Measurements from ENCODE around the gene BDH1. TPM values are rescaled to one million over a fixed set of nuclear protein-coding genes. Genes with fewer than 3 reads are reported as not detected.
"Not testable (repeated sequence)": the region's sequence is repeated elsewhere in the genome, so short reads cannot be mapped to it uniquely, and the experiment has no call there.

The BDH1 gene
- total RNA-seq, 1 experiment from 2014 or later: 7.9 TPM

DNA sequence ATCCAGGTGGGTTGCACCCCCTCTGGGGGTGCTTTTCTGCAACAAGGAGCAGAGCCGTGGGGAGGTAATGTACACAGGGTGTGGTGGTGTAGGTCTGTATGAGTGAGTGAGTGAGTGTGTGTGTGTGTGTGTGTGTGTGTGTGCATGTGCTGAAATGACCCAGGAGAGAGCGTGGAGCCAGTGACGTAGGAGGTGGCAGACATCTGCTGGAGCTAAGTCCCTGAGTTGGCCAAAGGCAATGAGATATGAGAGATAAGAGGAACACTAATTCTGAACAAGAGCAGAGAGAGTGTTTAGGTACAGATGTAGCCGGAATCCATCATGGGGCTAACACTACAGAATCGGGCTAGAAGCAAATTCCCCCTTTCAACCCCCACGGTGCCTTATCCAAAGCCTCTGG lies 27.6 kb downstream of the BDH1 start:
- no peak for DNase-seq (ENCODE audit: low read depth in 1 of 2, low spot score in 2 of 2)
- Histone ChIP-seq H3K9me3 (replicated peaks) (no peaks in the 10 kb centered on the region), H3K36me3 (no peaks in the 10 kb centered on the region; the same call in 1 of the 2 replicates), H3K4me1 (replicated peaks) (no peaks in the 10 kb centered on the region), H3K4me3 (no peak overlapping the region), H3K27me3 (replicated peaks) (no peaks in the 10 kb centered on the region), H3K27ac (no peak overlapping the region)

DNA sequence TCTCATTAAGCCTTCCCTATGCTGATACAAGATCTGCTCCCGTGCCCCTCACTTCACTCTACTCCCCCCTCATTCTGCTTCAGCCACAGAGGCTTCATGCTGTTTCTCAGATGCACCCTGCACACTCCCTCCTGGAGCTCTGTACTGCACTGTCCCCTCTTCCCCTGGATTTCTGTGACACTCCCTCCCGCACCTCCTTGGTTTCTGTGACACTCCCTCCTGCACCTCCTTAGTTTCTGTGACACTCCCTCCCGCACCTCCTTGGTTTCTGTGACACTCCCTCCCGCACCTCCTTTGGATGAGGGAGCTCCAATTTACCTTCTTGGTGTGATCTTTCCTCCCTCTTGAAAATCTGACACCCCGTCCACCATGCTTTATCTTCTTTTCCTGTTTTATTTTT lies 28.2 kb downstream of the BDH1 start:
- Histone ChIP-seq H3K4me3 (no peak overlapping the region), H3K9me3 (replicated peaks) (no peaks in the 10 kb centered on the region), H3K27me3 (replicated peaks) (no peaks in the 10 kb centered on the region), H3K27ac (no peak overlapping the region), H3K4me1 (replicated peaks) (no peaks in the 10 kb centered on the region), H3K36me3 (no peaks in the 10 kb centered on the region; the same call in 1 of the 2 replicates)
- DNase-seq (ENCODE audit: low read depth in 1 of 2, low spot score in 2 of 2): no peak

DNA sequence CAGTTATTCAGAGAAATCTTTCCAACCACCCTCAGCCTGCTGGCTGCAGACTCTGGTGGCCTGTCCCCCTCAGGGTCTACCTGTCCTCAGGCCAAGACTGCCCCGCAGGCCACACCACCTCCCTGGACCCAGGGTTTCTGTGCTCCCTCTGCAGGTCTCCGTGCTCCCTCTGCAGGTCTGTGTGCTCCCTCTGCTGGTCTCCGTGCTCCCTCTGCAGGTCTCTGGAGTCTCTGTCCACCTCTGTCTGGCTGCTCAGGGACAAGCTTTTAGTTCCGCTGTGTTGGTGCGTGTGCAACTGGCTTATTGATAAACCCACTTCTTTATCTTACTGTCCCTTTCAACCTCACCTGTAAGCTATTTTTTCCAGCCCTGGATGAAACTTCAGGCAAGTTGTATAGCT lies 30.1 kb downstream of the BDH1 start:
- no peaks in the 10 kb centered on the region for H3K9me3 ChIP-seq (replicated peaks)
- H3K36me3 ChIP-seq: no peaks in the 10 kb centered on the region; the same call in 1 of the 2 replicates
- no peaks in the 10 kb centered on the region for H3K27me3 ChIP-seq (replicated peaks)
- no peak overlapping the region for H3K4me3 ChIP-seq
- DNase-seq (ENCODE audit: low read depth in 1 of 2, low spot score in 2 of 2): no peak
- H3K27ac ChIP-seq: no peak overlapping the region
- H3K4me1 ChIP-seq (replicated peaks): no peaks in the 10 kb centered on the region

DNA sequence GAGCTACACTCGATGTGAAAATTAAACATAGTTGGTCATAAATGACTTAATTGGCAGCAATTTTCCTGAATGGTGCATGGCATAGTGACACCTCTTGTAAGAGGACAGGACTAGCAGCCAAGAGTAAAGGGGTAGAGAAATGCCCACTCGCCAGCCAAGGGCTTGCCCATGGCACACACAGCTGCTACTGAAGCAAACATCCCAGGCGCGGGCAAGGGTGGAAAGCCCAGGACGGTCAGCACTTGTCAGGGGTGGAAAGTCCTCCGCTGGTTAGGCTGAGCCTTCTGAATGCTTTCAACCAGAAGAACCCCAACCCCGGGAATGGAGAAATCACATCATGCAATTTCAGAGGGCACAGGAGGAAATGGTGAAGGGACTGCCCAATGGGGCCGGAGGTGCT lies 31.6 kb downstream of the BDH1 start:
- Histone ChIP-seq H3K4me3 (no peak overlapping the region), H3K4me1 (replicated peaks) (no peaks in the 10 kb centered on the region), H3K27ac (no peak overlapping the region), H3K9me3 (replicated peaks) (no peaks in the 10 kb centered on the region), H3K27me3 (replicated peaks) (no peaks in the 10 kb centered on the region), H3K36me3 (no peaks in the 10 kb centered on the region; the same call in 1 of the 2 replicates)
- no peak for DNase-seq (ENCODE audit: low read depth in 1 of 2, low spot score in 2 of 2)

DNA sequence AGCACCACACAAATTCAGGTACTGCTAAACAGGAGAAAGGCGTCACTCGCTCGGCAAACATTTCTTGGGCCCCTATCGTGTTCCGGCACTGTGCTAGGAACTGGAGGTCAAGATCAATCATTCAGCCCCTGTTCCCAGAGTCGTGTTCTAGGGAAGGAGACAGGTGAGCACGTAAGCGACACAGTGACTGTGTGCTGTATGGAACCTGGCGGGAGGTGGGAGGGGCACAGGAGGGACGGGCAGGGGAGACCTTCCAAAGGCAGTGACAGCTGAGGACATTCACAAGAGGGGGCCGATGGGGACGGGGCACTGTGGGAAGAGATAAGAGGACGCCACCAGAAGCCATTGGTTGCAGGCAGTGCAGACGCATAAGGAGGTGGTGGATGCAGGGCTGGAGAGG lies 32.2 kb downstream of the BDH1 start:
- no peaks in the 10 kb centered on the region for H3K4me1 ChIP-seq (replicated peaks)
- DNase-seq (ENCODE audit: low read depth in 1 of 2, low spot score in 2 of 2): no peak
- H3K4me3 ChIP-seq: no peak overlapping the region
- no peaks in the 10 kb centered on the region for H3K9me3 ChIP-seq (replicated peaks)
- H3K27ac ChIP-seq: no peak overlapping the region
- H3K27me3 ChIP-seq (replicated peaks): no peaks in the 10 kb centered on the region
- H3K36me3 ChIP-seq: no peaks in the 10 kb centered on the region; the same call in 1 of the 2 replicates

DNA sequence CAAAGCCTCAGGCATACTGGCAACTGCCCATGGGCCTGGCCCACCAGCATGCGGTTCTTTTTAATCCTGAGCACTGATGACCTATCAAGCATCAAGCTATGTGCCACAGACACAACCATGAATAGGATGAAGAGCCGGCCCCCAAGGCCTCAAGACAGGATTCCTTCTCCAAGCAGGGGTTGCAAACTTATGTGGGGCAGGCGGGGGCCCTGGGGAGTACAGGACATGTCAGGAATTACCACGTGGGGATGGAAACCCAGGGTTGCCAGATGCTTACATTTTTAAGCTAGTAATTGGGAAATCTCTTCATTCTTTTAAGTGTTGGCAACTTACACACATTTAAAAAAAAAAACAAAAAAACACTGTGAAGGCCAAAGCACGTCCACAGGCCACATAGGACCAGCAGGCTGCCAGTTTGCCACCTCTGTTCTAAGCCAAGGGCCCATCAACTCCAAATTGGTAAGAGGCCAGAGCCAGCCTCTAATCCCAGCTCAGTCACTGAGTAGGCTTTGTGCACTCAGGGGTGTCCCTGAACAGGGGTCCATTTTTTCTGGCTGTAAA lies 32.8 kb downstream of the BDH1 start:
- Histone ChIP-seq H3K27ac (no peak overlapping the region), H3K4me1 (replicated peaks) (no peaks in the 10 kb centered on the region), H3K4me3 (no peak overlapping the region), H3K27me3 (replicated peaks) (no peaks in the 10 kb centered on the region), H3K36me3 (no peaks in the 10 kb centered on the region), H3K9me3 (replicated peaks) (no peaks in the 10 kb centered on the region)
- DNase-seq (ENCODE audit: low read depth in 1 of 2, low spot score in 2 of 2): no peak

DNA sequence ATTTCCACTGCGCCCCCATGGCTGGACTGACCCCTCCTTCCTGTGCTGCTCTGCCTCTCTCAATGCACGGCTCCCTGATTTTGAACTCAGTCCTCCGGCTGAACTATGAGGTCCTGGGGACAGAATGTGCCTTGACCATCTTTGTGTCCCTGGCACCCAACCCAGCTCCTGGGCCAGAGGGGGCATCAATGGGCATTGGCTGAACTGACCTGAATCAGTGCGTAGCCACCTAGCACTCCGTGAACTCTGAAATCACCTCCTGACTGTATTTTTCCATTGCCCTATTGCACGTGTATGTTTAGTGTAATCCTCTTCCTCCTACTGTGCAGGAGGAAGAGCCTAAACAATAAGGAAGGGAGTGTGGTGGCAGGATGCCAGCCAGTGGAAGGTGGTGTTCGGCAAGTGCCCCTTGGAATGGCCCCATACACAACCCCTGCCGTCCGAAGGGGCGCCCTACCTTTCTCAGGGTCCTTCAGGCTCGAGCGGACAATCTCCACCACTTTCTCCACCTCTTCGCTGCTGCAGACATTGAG lies 33.5 kb downstream of the BDH1 start:
- Histone ChIP-seq H3K27ac (no peak overlapping the region), H3K27me3 (replicated peaks) (no peaks in the 10 kb centered on the region)
- no peak for DNase-seq (ENCODE audit: low read depth in 1 of 2, low spot score in 2 of 2)

DNA sequence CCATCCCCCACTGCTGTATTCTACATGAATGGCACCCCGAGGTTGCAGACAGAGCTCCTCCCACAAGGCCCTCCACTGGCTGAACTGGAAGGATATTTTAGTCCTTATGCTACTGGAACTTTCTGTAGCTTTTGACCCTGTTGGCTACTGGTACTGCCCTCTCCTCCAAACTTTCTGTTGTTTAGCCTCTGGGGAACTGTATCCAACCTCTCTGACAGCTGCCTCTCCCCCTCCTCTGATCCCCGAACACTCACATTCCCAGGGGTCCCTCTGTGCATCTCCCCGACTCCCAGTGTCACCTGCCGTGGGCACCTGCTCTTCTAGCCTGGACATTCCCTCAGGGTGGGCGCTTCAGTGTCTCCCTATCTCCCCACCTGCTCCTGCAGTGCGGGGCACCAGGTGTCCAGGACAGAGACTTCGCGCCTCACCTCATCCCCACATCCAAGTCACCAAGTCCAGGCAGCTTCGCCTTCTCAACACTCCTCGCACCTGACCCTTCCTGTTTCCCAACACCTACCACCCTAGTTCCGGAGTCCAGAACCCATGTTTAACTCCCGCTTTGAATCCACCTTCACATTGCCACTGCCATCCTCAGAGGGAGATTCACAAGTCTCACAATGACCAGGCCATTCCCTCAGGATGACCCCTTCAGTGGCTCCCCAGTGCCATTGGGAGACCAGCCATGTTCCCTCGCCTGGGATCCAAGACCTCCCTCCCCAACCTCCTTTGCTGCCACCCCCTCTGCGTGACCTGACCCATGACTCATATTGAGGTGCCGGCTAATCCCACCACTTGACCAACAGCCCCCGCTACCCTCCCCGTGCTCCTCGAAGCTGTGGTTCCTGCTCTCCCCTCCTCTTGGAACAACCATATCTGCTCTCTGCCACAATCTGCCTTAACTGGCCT lies 34.2 kb downstream of the BDH1 start:
- Histone ChIP-seq H3K4me1 (replicated peaks) (peaks cover 5% of the 10 kb centered on the region), H3K27me3 (replicated peaks) (no peaks in the 10 kb centered on the region), H3K27ac (no peak overlapping the region), H3K4me3 (no peak overlapping the region), H3K36me3 (no peaks in the 10 kb centered on the region), H3K9me3 (replicated peaks) (no peaks in the 10 kb centered on the region)
- no peak for DNase-seq (ENCODE audit: low read depth in 1 of 2, low spot score in 2 of 2)

More for the DNA sequence above, 33.5 kb downstream of the BDH1 start:
- no peak overlapping the region for H3K4me3 ChIP-seq
- H3K4me1 ChIP-seq (replicated peaks): no peaks in the 10 kb centered on the region
- H3K36me3 ChIP-seq: no peaks in the 10 kb centered on the region
- no peaks in the 10 kb centered on the region for H3K9me3 ChIP-seq (replicated peaks)

DNA sequence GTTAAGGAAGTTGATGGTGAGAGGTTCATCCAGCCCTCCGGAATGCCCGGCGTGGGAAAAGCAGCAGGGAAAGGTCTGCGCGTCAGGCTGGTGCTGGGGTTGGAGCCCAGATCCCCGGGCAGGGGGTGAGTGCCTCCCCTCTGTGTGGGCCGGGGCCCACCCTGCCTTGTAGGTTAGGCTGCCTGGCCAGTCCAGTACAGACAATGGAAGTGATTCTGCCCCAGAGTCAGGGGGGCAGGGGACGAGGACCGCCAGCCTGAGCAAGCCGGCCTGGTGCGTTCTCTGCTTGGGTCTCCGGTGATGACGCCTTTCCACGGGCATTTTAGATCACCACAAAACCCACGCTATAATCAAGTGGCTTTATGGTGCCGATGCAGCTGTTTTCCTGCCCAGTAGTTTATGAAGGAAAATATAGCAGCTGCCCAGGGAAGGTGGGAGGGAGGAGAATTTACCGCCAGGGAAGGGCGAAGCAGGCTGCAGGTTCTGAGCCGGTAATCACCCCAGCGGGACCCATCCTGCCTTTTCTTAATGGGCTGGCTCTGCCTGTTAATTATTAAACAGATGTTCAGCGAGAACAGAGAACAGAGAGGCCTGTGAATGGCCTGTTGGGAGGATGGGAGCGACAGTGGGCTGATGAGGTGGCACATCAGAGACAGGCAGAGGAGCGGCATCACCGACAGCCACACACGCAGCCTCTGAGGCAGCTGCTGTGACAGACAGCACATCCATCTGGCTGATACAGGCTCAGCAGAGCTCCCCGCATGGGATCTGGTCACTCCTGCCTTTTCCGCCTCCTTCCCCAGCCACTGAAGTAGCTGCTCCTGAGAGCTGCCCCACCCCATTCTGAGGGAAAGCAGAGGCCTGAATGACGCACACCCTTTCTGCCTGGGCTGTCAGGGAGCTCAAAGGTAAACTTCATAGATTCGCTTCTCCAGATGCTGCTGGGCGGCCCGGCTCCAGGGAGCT lies 35.2 kb downstream of the BDH1 start:
- Histone ChIP-seq H3K9me3 (replicated peaks) (no peaks in the 10 kb centered on the region), H3K4me3 (no peak overlapping the region), H3K4me1 (replicated peaks) (peaks cover 12% of the 10 kb centered on the region), H3K27me3 (replicated peaks) (no peaks in the 10 kb centered on the region), H3K27ac (no peak overlapping the region), H3K36me3 (no peaks in the 10 kb centered on the region)
- DNase-seq (ENCODE audit: low read depth in 1 of 2, low spot score in 2 of 2): no peak

DNA sequence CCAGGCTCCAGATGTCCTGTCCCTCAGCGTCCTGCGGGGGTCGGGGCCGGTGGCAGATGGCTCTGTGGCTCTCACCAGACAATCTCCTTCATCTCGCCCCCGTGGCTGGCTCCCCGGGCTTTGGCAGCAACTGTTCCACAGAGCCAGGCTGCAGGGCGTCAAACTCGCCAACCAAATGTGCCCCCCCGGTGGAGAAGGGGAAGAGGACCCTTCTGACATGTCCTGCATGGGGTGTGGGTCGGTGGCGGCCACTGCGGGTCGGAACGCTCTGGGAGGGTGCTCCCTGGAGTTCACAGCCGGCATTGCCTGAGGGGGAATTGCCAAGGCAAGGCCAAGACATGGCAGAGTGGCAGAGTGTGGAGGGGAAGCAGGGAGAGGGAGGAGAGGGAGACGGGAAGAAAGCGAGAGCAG lies 36.0 kb downstream of the BDH1 start:
- Histone ChIP-seq H3K9me3 (replicated peaks) (no peaks in the 10 kb centered on the region), H3K27ac (no peak overlapping the region), H3K4me3 (no peak overlapping the region), H3K4me1 (replicated peaks) (peaks cover 12% of the 10 kb centered on the region), H3K27me3 (replicated peaks) (no peaks in the 10 kb centered on the region), H3K36me3 (no peaks in the 10 kb centered on the region)
- DNase-seq (ENCODE audit: low read depth in 1 of 2, low spot score in 2 of 2): no peak

DNA sequence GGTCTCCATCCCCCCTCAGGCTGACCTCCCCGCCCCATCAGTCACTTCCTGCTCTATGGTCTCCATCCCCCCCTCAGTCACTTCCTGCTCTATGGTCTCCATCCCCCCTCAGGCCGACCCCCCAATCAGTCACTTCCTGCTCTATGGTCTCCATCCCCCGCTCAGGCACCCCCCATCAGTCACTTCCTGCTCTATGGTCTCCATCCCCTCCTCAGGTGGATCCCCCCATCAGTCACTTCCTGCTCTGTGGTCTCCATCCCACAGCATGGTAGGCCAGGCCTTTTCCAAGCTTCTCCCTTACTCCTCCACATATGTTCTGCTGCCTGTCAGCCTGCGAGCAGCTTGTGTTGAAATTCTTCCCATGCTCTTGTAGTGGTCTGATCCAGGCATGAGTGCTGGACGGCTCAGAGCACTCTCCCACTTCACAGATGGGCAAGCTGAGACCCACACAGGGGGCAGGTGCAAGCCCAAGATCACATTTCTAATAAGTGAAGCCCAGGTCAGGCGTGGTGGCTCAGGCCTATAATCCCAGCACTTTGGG lies 36.8 kb downstream of the BDH1 start:
- no peak overlapping the region for H3K4me3 ChIP-seq
- no peaks in the 10 kb centered on the region for H3K36me3 ChIP-seq
- no peaks in the 10 kb centered on the region for H3K9me3 ChIP-seq (replicated peaks)
- peaks cover 18% of the 10 kb centered on the region for H3K4me1 ChIP-seq (replicated peaks)
- H3K27me3 ChIP-seq (replicated peaks): no peaks in the 10 kb centered on the region
- H3K27ac ChIP-seq: no peak overlapping the region
- no peak for DNase-seq (ENCODE audit: low read depth in 1 of 2, low spot score in 2 of 2)

DNA sequence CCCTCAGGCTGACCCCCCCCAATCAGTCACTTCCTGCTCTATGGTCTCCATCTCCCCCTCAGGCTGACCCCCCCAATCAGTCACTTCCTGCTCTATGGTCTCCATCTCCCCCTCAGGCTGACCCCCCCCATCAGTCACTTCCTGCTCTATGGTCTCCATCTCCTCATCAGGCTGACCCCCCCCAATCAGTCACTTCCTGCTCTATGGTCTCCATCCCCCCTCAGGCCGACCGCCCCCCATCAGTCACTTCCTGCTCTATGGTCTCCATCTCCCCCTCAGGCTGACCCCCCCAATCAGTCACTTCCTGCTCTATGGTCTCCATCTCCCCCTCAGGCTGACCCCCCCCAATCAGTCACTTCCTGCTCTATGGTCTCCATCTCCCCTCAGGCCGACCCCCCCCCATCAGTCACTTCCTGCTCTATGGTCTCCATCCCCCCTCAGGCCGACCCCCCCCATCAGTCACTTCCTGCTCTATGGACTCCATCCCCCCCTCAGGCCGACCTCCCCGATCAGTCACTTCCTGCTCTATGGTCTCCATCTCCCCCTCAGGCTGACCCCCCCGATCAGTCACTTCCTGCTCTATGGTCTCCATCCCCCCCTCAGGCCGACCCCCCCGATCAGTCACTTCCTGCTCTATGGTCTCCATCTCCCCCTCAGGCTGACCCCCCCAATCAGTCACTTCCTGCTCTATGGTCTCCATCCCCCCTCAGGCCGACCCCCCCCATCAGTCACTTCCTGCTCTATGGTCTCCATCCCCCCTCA lies 37.7 kb downstream of the BDH1 start:
- not testable (repeated sequence) for DNase-seq (ENCODE audit: low read depth in 1 of 2, low spot score in 2 of 2); H3K36me3 ChIP-seq; H3K4me3 ChIP-seq; H3K27me3 ChIP-seq (replicated peaks); H3K9me3 ChIP-seq (replicated peaks); H3K27ac ChIP-seq
- peaks cover 24% of the 10 kb centered on the region for H3K4me1 ChIP-seq (replicated peaks)

All from SJSA1 (cell line).